Smooth muscle cell of the brain vasculature (primary cell): Measurements from ENCODE around the gene LRRC8B.

Source experiments
- DNase-seq: peaks from one replicate; pipeline ENCODE4 v3.0.0-alpha.2; 2012; ENCODE audit warnings: low read depth, low spot score

LRRC8B gene

DNA sequence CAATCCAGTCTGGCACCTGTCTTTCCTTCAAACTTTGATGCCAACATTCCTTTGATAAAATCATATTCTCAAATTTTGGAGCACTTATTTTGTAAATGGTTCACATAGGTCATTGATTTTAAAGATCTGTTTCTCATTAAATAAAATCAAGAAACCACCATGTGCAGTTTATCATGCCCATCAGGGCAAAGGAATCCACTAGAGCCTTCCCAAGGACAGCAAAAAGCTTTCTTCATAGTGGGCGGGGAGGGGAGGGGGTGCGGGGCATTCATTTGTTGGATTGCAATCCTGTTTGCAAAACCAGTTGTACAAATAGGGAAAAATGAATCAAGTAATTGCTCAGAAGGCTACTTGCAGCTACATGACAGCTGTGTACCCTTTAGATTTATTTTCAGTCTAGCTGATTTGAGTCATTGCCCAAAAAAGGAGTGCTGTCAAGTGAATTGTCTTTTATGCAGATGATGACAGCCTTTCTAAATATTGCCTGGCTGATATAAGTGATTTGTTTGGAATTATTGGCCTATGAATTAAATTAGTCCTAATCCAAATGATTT is 23.0 kb downstream of the LRRC8B start:
- DNase-seq = no peak

DNA sequence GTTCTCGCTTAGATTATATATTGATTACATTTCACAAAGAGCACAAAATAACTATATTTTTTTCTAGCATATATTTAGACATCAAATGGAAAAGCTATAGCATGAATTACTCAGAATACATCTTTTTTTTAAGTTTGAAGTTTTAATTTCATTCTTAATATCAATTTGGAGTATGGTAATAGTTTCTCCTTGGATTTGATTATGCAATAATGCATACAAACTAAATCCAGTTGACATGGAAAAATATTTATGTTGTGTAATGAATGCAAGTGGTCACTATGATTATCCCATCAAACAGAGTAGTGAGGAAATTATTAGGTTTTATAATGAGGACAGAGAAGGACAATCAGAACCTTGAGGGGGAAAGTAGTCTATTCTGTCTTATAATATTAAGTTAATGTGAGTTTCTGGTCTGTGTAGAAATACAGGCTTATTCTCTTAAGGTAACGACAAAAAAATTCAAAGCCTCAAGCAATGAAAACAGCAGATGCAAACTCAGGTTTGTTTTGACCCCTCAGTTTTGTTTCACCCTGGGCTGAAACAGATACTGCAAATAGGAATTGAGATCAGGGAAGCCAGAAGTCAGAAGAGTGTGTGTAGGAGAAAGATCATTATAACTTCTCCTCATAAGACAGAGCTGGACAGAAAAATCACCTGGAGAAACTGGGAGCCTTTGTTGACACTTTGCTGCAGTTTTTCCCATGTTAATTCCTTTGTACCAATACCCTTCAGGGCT is 23.7 kb downstream of the LRRC8B start:
- no peak for DNase-seq

DNA sequence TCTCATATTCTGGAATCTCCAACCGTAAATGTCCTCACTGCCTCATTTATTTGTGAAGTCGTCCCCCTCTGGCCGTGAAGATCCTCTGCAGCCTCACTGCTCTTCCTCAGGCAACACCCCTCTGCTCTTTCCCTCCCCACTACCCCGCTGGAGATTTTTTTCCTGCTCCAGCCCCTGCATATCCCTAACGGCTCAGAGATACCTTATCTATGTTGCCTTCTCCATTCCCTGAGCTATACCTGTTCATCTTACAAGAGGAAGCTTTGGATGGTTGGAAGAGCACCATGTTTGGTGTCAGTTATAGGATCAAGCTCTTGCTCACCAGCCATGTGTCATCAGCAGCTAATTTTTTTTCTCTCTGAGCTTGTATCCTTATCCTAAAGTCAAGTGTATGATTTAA is 26.4 kb downstream of the LRRC8B start:
- no peak for DNase-seq

DNA sequence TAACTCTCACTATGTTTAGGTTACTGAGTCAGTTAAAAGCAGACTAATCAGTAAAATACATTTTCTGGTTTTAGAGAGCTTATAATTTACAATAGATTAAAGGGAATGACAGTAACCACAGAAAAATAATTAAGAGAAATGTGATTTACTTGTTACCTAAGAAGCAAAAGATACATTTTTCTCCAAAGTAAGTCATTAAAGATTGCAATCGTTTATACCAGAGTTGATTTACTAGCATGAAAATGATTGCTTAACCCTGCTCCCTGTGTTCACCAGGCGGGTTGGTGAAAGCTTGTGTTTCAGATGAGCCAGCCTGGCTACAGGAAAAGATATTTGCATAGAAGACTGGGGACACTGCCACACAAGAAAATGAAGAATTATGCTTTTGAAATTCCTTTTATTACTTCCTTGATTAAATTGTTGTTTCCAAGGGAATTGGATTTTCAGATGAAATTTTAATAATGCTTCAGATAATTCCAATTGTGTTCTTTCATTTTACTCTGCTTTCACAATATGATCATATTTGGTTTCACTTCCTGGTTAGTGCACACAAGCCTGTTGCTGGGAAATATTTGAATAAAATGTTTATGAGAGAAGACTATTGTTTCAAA is 27.9 kb downstream of the LRRC8B start:
- no peak for DNase-seq

DNA sequence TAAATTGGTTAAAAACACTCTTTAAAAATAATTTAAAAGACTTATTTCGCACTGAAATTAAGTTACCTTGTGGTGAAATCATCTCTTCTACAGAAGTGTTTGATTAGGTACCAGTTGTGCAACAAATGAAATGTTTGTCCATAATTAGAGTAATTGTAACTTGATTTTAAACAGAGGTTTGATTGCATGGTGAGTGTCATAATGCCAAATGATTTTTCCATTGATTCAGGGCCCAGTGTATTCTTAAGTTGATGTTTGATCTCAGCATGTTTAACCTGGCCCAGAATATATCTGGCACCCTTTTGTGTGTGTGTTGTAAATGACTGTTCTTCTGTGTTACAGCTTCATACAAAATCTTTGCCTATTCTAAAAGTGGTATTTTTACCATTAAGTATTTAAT is 28.5 kb downstream of the LRRC8B start:
- no peak for DNase-seq

DNA sequence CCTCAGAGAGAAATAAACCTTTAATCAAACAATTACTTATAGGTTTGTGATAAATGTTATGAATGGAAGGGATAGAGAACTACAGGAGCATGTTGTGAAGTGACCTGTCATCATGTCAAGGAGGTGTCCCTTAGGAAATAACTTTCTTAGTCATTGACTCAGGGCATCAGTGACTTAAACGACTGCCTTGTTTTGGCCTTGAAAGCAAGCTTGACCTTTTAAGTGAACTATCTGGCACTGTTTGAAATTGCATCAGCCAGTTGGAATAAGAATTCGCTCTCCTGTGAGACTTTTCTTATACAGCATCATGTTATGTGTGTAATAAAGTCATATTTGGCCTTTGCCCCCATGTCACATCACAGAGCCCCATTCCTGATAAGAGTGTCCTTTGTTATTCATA is 30.9 kb downstream of the LRRC8B start:
- DNase-seq = no peak

DNA sequence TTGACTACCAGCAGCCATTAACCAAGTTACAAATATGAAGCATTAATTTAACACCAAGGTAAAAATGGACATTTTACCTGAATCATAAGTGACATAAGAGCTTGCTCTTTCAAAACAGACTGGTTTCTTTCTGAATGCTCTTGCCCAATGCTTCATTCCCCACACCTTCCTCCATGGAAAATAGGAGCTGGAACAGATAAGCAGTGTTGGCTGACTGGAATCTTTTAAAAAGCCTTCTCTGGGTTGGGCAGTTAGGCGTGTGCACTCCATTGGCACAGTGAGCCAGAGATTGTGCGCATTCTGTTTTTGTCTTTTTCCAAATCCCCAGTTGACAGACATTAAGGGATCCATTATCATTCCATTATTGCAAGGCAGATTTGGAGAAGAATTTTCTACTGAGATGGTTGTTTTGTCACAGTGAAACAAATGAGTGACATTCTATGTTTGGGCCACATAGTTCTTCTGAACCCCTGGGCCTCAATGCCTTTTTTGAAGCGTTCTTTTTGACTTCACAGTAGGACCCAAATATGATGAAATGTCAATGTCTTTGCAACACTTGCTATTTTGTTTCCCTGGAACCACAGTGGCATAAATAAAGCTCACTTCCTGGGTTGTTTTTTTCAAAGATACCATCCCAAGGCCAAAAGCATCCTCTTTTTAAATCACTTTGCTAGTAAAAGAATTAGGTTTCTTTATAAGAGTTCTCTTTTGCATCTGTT is 32.3 kb downstream of the LRRC8B start:
- no peak for DNase-seq

DNA sequence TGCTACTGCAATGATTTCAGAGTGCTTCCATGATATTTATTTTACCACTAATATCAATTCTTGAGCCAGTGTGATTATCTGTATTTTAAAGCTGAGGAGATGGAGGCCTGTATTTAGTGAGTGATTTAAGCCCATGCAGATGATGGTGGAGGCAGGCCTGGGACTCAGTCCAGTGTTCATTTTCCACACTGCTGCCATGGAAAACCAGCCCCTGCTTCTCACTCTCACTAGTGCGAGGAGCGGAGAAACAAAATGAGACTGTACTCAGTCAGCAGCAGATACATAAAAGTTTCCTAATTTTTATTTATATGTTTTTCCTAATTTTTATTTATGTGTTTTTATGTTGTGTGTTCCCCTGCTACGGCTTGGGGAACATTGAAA is 32.8 kb downstream of the LRRC8B start:
- no peak for DNase-seq

DNA sequence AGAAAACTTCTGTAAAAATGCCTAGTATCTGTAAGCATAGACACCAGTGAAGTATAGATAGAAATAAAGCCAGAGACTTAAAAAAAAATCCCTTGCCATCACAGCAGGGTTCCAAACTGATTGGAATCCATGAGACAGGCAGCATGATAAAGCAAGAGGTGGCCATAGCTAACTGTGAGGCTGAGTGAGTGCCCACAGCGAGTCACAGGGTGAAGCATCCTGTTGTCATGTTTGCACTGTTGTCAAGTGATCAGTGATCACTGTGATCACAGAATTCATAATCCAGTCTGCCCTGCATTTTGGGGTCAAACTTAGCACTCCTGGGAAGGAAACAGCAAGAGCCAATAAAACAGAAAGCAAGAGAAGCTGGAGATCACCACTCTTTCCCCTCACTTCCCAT is 33.3 kb downstream of the LRRC8B start:
- no peak for DNase-seq

DNA sequence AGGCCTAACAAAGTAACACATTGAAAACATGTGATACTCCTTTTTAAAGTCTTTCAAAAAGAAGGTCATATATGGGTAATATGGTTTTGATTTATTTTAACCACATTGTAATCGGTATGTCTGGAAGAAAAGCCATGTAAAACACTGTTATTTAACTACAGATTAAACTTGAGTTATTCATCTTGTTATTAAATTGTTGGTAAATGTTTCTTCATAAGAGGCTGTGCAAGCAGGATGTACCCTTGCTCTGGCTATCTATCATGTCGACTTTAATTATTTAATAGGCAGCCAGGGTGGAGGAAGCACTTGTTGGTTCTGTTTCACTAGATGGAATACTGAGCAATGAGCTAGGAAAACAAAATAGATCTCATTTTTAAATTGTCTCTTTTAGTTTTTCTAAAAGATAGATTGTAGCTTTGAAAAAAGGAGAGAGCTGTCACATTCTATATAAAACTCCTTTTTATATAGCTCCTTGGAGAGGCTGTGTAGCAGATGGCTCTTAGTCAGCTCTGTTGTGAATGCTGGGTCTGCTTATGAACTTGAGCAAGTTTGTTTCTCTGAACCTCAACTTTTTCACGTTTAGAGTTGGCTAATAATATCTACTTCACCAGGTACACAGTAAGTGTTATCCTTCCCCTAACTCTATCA is 39.5 kb downstream of the LRRC8B start:
- no peak for DNase-seq

DNA sequence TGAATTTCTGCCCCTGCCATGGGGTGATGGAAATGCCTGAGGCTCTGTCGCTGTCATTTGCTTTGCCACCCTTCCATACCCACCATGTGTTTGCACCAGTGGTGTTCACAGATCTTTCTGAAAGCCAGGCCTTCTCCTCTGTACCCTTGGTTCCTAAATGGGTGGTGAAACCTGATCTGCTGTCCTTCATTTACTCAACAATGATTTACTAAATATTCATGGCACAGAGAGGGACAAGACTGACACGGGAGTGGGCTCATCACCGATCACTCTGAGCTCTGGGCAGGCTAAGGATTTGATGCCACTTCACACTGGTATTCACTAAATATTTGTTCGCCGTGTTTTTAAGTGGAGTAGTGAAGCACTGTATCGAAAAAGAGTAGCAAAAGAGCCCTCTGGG is 40.9 kb downstream of the LRRC8B start:
- DNase-seq = no peak

DNA sequence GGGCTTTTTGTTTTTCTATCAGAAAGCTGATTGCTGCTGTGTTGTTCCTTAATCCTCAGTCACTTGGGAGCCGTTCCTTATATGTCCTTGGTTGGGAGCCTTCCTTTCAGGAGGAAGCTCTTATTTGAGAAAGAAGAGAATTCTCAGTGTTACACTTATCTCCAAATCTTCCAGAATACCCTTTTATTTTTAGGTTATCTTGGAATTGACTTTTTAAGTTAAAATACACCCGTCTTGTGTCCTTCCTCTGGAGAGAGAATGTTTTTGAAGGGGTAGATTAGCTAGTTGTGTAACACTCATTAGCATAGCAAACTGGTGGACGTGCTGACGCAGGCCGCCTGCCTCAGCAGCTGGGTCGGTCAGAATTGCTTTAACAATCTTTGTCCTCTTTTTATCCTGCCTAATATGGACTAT is 42.1 kb downstream of the LRRC8B start:
- DNase-seq = no peak

DNA sequence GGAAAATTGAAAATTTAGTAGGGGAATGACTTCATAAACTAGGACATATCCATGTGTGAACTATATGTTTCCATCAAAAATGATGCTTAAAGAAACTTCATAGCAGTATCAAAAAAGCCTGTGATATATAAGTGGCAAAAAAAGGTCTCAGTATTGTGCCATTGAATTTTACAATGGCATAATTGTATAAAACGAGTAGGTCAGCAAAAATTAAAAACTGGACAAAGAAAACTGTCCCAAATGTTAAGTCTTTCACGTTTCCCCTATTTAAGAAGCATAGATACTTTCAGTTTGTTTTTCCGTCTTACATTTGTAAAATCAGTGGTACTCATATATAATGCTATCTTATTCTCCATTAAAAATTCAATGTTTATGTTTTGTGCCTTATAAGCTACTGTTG is 43.2 kb downstream of the LRRC8B start:
- no peak for DNase-seq

DNA sequence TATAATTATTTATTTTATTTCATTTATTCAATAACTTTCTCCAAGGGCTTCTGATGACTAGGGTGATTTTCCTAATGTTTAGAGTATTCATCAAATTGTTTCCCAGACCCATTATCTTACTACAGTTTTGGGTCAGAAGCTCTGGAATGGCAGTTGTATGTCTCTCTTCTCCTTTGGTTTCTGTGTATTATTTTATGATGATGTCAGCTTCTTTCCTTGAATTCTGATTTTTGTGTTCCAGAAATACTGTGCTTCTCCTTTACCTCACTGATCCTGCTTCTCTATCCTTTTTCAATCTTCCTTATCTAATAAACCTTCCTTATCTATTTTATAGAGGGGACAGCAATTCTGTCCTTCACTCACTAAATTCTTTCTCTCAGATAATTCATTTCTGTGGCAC is 48.8 kb downstream of the LRRC8B start:
- DNase-seq = no peak

DNA sequence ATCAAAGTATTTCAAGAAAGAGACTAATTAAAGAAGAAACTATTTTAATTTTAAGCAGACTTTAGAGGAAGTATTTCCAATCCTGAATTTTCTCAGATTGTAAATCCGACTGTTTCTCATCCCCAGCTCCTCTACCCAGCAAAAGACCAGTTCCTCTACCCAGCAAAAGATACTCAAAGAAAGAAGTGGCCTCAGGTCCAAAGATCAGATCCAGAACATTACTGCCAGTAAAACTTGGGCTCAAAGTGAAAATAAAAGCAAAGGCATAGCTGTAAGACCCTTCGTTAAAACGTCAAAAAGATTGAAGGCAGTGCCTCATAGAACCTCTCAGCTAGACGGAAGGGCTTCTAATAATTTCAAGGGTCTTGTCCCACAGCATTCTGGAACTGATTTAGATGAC is 50.0 kb downstream of the LRRC8B start:
- DNase-seq = no peak

DNA sequence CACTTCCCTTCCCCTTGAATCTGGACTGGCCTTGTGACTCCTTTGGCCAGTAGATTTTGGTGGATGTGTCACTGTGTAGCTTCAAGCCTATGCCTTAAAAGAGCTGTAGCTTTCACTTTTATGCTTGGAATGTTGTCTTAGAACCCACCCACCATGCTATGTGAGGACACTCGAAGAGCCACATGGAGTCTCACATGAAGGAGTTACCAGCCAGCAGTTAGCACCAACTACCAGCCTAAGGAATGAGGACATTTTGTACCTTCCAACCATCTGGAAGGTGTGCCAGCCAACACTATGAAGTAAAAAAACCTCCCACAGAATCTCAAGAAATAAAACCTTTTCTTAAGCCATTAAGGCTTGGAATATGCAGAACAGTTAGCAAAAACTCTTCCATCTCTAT is 50.6 kb downstream of the LRRC8B start:
- no peak for DNase-seq

DNA sequence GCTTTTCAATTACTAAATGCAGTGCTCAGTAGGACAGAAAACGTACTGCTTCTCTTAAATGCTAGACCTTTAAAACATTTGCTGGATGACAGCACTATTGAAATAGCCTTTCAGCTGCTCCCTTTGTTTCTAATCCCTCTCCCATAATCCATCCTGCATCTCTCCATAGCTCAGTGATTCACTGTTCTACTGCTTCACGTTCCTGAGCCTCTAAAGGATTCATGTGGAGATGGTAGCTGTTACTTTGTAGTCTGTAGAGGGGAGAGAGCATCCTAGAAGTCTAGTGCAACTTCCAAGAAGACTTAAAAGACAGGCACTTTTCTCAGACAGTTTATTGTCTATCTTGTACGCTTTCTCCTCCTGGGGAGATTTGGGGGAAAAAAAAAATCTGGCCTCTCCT is 51.4 kb downstream of the LRRC8B start:
- DNase-seq = no peak

DNA sequence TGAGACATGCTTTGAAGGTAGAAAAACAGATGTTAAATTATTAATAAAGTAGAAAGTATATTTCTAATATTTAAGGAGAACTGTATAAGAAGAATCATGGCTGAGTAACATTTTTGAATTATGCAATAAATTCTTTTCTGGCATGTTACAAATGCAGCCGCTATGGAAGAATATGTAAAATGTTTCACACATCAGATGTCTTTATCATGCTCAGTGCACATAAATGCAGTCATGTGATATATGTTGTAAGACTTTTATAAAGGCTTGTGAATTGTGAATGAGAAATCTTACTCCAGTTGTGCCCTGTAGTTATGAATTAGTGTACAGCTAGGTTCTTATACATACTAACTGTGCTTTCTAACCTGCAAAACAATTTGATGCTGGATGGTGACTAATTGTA is 53.5 kb downstream of the LRRC8B start:
- no peak for DNase-seq

DNA sequence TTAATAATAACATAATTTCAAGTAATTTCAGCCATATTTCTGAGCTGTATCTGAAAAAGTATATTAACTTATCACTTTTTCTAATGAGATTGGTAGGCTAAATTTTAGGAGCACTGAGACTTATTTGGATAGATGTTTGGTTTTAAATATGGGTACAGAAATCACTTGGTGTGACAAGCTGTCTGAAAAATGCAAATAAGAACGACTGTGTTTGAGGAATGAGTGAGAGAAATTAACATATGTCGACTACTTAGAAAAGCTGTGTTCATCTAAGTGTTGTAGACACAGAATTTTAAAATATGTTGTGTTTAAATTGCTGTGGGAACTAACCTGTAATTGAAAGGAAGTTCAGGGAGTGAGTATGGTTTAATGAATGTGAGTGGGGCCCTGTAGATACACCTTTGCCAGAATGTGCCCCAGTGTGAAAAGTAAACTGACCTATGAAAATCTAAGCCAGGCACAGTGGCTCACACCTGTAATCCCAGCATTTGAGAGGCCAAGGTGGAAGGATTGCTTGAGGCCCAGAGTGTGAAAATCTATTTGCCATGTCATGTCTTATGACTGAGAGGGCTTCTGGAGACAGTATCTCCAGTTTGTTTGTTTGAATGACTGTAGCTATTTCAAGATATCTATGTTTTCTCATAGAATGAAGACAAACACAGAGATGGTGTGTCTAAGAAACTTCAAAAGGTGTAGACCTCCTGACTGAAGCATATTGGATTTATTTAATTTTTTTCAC is 54.5 kb downstream of the LRRC8B start:
- DNase-seq = no peak

DNA sequence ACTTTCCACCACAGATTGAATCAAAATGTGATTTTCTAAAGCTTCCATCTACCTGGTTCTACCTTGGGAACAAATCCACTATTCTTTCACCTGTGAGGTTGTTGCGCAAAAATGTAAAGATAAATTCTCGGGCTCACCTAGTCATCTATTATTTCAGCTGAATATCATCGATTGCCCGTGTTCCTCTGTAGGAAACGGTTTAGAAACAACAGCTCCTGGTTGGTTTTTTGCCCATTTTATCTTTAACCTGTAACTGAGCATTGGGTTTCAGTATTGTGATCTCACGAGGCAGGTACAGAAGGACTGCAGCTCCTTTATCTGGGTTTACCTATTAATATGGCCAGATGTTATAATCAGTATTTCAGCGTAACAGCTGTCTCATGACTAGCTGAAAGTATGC is 55.4 kb downstream of the LRRC8B start:
- no peak for DNase-seq

DNA sequence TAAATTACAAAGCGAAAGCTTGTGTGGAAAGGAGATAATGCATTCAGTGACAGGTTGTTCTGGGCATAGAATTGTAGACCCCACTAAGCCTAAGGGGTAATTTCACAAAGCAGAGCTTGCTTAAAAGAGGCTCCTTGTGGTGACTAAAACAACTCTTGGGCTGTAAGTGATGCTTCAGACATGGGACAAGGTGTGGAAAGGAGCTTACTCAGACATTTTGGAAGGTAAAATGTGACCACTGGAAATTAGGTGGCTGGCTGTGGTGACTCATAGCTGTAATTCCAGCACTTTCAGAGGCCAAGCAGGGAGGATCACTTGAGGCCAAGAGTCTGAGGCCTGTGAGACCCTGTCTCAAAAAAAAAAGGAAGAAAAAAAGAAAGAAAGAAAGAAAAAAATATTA is 57.2 kb downstream of the LRRC8B start:
- DNase-seq = no peak

DNA sequence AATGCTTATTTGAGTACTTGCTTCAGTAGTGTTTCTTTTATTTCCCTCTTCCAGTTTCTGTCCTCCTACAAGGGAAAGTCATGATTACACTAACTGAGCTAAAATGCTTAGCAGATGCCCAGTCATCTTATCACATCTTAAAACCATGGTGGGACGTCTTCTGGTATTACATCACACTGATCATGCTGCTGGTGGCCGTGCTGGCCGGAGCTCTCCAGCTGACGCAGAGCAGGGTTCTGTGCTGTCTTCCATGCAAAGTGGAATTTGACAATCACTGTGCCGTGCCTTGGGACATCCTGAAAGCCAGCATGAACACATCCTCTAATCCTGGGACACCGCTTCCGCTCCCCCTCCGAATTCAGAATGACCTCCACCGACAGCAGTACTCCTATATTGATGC is 57.9 kb downstream of the LRRC8B start:
- DNase-seq = no peak
